Stimulated activated CD8-positive, alpha-beta memory T cell treated with anti-CD3 and anti-CD28 coated beads, Interleukin-2, amount 100 ng/mL, for 48 hours (primary cell): Measurements from ENCODE around the gene DUXB.

ENCODE experiments used
- DNase-seq, 2 donors: peaks; one replicate each; pipeline ENCODE4 v3.0.0-alpha.2; 2020; ENCODE audit warnings: low read depth in 2 of 2

The DUXB gene, protein sequence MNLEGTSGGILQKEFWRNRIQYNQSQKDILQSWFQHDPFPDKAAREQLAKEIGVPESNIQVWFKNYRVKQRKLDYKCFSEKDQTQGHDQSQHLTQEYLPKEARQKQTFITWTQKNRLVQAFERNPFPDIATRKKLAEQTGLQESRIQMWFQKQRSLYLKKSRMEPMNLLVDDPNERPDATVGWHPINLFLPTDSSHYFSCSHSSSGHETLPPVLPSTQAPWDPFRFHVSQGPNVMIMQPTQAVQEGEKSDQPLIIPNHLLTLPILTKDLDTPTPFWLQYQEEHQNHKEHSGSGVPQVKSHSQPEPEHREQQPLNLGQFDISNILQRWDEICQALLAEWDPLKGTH

GRCh38 chr16:75701361-75701760 is at the start of gene DUXB:
Gene DUXB (minus strand): TSS chr16:75701461. CDS start chr16:75701418, 43 bp downstream.
- DNase-seq = no peak

DNA sequence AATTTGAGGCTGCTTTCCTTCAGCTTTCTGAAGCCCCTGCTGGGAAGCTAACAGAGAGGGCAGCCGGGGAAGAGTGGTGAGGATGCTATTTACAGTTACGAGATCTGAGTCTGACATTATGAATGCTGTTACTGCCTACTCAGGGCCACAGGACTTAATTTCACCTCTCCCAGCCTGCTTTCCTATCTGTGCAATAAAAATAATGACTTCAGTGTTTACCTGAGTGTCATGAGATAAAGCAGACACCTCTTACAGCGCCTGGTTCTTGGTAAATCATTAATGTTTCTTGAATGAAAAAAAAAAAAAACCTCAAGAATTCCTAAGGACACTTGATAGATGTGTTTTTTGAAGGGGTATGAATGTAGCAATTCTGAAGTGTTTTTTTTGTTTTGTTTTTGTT is 49.3 kb upstream of the DUXB start:
- DNase-seq = no peak

DNA sequence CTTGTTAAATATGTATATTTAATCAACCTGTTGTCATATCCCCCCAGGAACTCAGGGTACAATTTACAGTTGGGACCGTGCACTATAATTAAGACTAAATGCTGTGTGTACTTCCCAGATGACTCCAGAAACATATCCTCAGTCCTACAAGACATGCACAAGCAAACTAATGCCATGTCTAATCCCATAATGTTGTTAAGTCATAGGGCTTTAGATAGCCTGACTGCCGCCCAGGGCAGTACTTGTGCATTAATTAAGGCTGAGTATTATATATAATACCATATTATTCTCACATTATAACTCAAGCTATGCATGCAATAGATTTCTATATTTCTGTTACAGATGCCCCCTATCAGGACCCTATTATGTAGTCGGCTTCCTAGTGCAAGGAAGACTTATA is 45.1 kb upstream of the DUXB start:
- no peak for DNase-seq

DNA sequence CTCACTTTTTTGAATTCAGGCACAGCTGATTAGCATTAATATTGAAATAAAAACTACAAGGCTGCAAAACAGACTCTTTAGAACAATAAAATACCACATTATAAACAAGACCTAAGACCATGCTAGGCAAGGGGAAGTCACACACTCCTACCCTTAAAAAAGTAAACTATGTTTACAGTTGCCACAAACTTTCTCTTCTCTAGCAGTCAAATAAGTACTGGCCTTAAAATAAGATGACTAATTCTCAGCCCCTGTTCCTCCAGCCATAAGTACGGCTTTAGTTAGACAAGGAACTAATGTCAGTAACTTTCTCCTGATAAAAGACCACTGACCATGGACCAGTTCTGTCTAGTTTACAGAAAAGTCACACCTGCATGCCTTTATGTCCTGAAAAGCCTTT is 44.6 kb upstream of the DUXB start:
- no peak for DNase-seq

- DNase-seq = no peak
Observed at GRCh38 chr16:75745242-75745641, 44.0 kb upstream of the DUXB start.

DNA sequence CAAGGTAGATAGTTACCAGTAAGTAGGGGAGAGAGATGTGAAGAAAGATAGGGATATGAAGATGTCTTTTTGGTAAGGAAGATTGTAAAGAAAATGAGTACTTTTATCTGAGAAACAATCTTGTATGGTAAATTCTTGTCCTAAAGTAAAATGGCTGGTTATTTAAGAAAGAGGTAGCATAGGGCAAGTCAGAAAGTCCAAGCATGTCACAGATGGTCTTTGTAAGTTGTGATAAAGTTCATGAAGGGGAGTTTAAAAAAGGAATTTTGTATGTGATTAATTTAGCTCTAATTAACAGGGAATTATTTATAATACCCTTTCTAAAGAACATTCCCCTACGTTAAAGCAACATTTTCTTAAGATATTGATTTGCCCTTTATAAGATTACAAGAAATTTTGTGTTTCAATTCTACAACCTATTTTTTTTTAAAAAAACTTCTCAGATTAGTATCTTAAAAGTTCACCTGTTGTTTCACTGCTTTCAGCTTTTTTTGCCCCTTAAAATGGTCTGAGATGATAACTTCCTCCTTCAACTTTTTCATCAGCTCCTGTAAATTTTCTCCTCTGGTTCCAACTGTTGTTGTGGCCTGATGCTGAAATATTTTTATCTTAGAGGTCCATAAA is 41.3 kb upstream of the DUXB start:
- no peak for DNase-seq

- no peak for DNase-seq
Observed at GRCh38 chr16:75733305-75734211, 32.3 kb upstream of the DUXB start.

- DNase-seq = no peak
Observed at GRCh38 chr16:75732871-75733270, 31.6 kb upstream of the DUXB start.

DNA sequence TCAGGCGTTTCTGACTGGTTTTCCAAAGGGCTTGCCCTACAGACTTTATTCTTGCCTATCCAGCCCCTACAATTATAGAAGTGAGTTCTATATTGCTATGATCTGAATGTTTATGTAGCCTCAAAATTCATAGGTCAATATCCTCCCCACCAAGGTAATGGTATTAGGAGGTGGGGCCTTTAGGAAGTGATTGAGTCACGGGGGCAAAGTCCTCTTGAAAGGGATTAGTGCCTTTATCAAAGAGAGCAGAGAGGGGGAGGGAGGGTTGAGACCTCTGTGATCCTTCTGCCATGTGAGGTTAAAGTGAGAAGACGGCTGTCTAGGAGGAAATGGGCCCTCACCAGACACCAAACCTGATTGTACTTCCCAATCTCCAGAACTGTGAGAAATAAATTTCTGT is 26.0 kb upstream of the DUXB start:
- DNase-seq = no peak

DNA sequence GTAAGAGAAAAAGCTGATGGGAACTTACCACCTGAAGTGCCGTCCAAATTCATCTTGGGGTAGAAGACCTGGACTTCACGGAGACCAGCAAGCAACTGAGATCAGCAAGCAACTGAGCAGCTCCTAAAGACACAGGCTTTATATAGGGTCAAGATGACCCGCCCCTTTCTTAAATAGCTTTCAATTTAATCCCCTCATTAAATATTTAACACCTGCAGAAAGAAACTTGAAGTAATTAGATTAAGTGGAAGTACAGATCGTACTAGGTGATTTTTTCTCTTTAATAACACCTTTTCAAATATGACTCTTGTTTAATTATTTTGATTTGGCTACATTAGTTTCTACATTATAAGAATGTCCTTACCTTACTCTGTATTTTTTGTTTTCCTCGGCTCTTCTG is 25.1 kb upstream of the DUXB start, which contains the start of gene CPHXL:
CPHXL (minus strand) TSS at position 101 of the 400 bp plus-strand sequence; CDS start at position 53, 48 bp downstream.
- DNase-seq = no peak

GRCh38 chr16:75718452-75718851 is 17.2 kb upstream of the DUXB start:
- no peak for DNase-seq

GRCh38 chr16:75714661-75715060 is 13.4 kb upstream of the DUXB start:
- no peak for DNase-seq

DNA sequence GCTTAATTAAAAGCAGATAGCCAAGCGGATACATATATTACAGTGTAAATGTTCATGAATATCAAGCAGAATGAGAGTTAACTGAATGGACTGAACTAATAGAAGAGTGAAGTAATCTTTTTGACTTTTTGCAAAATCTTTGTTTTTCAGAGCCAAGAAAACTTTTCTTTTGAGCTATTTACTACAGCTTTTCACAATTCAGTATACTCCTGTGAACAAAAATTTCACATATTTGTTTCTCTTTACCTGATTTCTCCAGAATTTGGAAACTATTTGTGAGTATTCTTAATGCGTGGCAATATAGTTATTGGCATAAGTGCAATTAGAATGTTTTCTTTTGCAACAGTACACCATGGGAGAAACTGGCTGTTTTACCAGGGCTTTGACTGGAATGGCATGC is 9.1 kb upstream of the DUXB start:
- DNase-seq = no peak

- no peak for DNase-seq
Observed at GRCh38 chr16:75703306-75703705, 2.0 kb upstream of the DUXB start.

DNA sequence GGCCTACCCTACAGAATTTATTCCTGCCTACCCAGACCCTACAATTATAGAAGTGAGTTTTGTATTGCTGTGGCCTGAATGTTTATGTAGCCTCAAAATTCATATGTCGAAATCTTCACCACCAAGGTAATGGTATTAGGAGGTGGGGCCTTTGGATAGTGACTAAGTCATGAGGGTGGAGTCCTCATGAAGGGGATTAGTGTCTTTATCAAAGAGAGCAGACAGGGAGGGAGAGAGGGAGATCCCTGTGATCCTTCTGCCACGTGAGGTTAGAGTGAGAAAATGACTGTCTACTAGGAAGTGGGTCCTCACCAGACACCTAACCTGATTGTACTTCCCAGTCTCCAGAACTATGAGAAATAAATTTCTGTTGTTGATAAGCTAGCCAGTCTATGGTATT is 981 bp upstream of the DUXB start:
- no peak for DNase-seq

- no peak for DNase-seq
Observed at GRCh38 chr16:75697571-75697970, 3.7 kb downstream of the DUXB start.

- DNase-seq = no peak
Observed at GRCh38 chr16:75695708-75696107, 5.6 kb downstream of the DUXB start.

DNA sequence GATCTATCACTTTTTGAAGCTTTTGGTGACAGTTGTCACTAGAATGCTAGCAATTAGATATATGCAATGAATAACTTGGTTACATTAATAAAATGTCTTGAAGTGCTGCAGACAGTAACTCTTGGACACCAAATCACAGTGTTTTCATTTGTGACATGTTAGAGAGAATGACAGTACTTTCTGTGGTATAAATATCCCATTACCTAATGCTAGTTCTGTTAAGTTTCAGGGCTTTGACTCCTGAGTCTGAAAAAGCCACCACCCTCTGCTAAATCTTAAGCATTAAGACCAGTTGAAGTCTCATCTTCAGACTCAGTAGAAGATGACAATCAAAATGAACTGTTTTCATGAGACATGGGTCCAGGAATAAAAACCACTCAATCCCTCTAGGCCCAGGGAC is 13.9 kb downstream of the DUXB start:
- DNase-seq = no peak

GRCh38 chr16:75682308-75682707 is 19.0 kb downstream of the DUXB start:
- no peak for DNase-seq

DNA sequence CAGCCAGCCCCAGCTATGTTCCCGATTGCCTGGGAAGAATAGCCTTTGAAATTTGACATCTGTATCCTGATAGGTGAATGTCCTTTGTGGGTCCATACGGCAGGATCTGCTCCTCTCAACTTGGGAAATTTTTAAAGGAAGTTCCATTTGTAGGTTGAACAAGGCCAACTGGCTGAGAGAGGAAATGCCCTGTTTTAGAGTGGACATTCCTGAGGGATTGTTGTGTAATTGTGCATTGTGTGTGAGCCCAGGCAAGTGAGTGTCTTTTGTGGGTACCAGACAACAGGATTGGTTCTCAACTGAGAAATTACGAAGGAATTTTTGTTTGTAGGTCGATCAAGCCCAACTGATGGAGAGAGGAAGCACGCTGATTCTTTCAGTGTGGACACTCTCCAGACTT is 21.9 kb downstream of the DUXB start:
- no peak for DNase-seq

DNA sequence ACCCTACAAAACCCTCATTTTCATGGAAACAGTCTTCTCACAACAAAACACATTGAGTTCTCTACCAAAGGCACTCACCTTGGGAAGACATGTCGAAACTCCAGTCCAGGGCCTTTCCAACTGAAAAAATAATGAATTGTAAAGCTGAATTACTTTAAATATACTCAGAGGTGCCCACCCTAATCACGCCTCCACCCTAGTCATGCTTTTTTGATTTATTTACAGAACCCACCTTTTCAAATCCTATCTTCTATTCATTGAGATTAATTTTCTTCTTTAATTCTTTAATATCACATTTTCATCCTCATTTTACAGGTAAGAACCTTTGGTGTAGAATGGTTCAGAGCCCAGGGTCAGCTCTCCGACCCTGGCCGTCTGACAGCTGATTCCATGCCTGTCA is 24.4 kb downstream of the DUXB start, which contains the start of gene CPHXL2:
CPHXL2 (minus strand) TSS at position 101 of the 400 bp plus-strand sequence; CDS start at position 91, 10 bp downstream.
- DNase-seq = no peak

- DNase-seq = no peak
Observed at GRCh38 chr16:75667503-75667902, 33.8 kb downstream of the DUXB start.
